Measurements from ENCODE around the gene SYT8.

GRCh38 chr11:1864231-1864630 lies 29.4 kb downstream of the SYT8 start:
- TF ChIP-seq CTCF (IDR thresholded peaks at IDR 0.05) (no peak), POLR2AphosphoS5 (IDR thresholded peaks at IDR 0.05) (no peak)

Data from prostate gland (tissue), 2 donors.